Stomach smooth muscle (tissue), 2 donors: ENCODE data around the gene ZNF670.

ENCODE experiments used
- H3K27ac ChIP-seq: one replicate; pipeline ENCODE4 v1.7.0; 2013; ENCODE audit warnings: mild to moderate bottlenecking, low read length, inconsistent platforms
- H3K27me3 ChIP-seq, 2 donors: one replicate each; pipeline ENCODE4 v1.7.0; 2013; ENCODE audit warnings: low read length in 2 of 2; ENCODE audit not compliant: insufficient read depth in 2 of 2, control insufficient read depth in 1 of 2
- H3K36me3 ChIP-seq, 2 donors: one replicate each; pipeline ENCODE4 v1.7.0; 2013; ENCODE audit warnings: low read length in 2 of 2; ENCODE audit not compliant: control insufficient read depth in 2 of 2, insufficient read depth in 2 of 2
- H3K4me1 ChIP-seq: one replicate; pipeline ENCODE4 v1.7.0; 2013; ENCODE audit warnings: low read length; ENCODE audit not compliant: control insufficient read depth, insufficient read depth
- H3K4me3 ChIP-seq, 2 donors: one replicate each; pipeline ENCODE4 v1.7.0; 2013; ENCODE audit warnings: low read length in 2 of 2
- H3K9ac ChIP-seq, 2 donors: one replicate each; pipeline ENCODE4 v1.7.0; 2013; ENCODE audit warnings: low read length in 2 of 2, mild to moderate bottlenecking in 1 of 2
- H3K9me3 ChIP-seq, 2 donors: one replicate each; pipeline ENCODE4 v1.7.0; 2013; ENCODE audit warnings: low read length in 2 of 2; ENCODE audit not compliant: control insufficient read depth in 2 of 2
- donor health status: healthy.
- donor health status: Pancreatic carcinoma.

Gene ZNF670

DNA sequence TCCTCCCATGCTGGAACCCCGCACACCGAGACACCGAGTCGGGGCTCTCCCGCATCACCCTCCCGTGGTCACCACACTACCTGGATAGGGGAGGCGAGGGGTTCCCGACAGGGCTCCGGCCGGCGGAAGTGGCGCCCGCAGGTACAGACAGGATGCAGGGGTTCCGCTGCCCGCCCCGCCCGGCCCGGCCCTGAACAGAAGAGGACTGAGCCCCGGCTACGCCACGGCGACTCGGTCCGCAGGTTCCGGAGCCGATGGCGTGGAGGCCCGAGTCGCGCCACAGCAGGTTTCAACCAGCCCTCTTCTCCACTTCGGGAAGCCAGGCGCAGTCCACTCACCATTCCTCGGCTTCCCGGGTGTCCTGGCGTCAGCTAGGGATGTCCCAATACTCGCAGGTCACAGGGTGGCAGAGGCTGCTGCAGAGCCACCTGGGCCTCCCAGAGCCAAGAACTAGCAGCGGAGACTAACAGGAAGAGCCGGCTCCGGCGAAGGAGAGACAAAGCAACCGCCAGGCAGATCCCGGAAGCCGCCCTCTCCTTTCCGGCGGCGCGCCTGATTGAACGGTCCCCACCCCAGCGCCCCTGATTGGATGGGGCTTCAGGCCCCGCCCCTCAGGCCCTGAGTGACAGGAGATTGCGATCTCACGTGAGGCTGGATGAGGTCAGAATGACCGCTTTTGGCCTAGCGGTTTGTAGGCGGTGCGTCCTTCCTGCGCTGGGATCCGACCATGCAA lies 25.4 kb upstream of the ZNF670 start, which contains the start of gene ZNF669:
Gene ZNF669 (minus strand): TSS at position 498 of the 733 bp plus-strand sequence. CDS start 157 bp downstream, at position 341.
- peaks cover 12 to 17% of the 10 kb centered on the region in 2 donors for H3K36me3 ChIP-seq
- H3K9me3 ChIP-seq, result no peaks in the 10 kb centered on the region
- peak within 1 kb of the TSS; percentile 88 to 91 for H3K9ac ChIP-seq
- H3K4me3 ChIP-seq, result peak within 1 kb of the TSS; percentile 91 to 98
- peak within 1 kb of the TSS; percentile 53 for H3K27ac ChIP-seq
- H3K4me1 ChIP-seq, result peaks cover 11% of the 10 kb centered on the region
- no peaks in the 10 kb centered on the region for H3K27me3 ChIP-seq

DNA sequence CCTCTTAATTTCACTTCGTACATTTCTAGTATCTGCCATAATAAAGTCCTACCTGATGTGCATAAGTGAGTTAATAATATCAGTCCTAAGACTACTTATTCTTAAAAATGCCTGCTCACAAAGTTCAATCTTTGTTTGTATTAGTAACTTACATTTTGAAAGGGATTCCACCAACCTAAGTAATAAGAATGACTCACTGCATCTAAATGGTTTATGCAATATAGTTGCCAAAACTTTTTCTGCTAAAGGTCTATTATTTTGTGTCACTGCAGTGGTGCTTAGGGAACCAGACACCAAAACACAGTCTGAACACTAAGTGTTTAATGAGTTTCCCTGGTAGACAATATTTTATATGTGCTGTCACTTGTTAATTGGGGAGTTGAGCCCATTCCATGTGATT lies 23.8 kb upstream of the ZNF670 start:
- peaks cover 17 to 19% of the 10 kb centered on the region in 2 donors for H3K36me3 ChIP-seq
- H3K4me3 ChIP-seq, result no peak overlapping the region
- peaks cover 11% of the 10 kb centered on the region for H3K4me1 ChIP-seq
- no peaks in the 10 kb centered on the region for H3K27me3 ChIP-seq
- no peak overlapping the region for H3K9ac ChIP-seq
- H3K9me3 ChIP-seq, result peaks cover 0 to 4% of the 10 kb centered on the region in 2 donors
- H3K27ac ChIP-seq, result no peak overlapping the region

DNA sequence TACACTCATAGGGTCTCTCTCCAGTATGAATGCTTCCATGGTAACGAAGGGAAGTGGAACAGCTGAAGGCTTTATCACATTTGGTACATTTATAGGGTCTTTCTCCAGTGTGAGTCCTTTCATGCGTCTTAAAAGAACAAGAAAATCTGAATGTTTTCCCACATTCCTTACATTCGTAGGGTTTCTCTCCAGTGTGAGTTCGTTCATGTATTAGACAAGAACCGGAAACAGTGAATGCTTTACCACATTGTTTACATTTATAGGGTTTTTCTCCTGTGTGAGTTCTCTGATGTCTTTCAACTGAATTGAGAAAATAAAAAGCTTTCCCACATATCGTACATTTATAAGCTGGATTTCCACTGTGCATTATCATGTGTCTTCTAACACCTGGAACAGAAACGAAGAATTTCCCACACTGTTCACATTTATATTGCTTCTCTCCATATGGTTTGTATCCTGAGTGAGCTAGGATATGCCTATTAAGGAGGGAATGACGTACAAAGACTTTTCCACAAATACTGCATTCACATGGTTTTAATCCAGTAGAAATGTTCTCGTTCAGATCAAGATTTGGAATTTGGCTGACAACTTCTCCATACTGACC lies 22.2 kb upstream of the ZNF670 start:
- peaks cover 0 to 6% of the 10 kb centered on the region in 2 donors for H3K9me3 ChIP-seq
- no peak overlapping the region for H3K9ac ChIP-seq
- no peak overlapping the region for H3K4me3 ChIP-seq
- H3K36me3 ChIP-seq, result peaks cover 26% of the 10 kb centered on the region in 2 donors
- peaks cover 11% of the 10 kb centered on the region for H3K4me1 ChIP-seq
- no peaks in the 10 kb centered on the region for H3K27me3 ChIP-seq
- no peak overlapping the region for H3K27ac ChIP-seq

DNA sequence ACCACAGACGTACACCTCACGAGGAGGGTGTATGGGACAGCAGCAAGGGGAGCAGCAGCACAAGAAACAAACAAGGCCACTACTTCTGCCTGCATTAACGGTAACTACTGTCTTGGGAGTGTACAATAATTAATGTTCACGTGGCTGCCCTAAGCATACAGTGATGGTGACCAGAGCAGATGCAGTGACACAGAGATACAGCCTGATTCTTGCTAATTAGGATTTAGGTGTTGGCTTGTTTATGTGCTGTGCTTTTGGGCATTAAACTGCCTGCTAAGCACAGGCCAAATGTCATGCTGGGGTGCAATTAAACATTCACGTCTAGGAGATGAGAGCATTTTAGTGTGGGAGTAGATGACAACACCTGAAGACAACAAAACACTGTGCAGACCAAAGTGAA lies 18.3 kb upstream of the ZNF670 start:
- H3K4me1 ChIP-seq, result no peaks in the 10 kb centered on the region
- no peaks in the 10 kb centered on the region for H3K27me3 ChIP-seq
- peaks cover 0 to 6% of the 10 kb centered on the region in 2 donors for H3K9me3 ChIP-seq
- no peak overlapping the region for H3K9ac ChIP-seq
- no peak overlapping the region for H3K27ac ChIP-seq
- H3K4me3 ChIP-seq, result no peak overlapping the region
- H3K36me3 ChIP-seq, result peaks cover 26% of the 10 kb centered on the region in 2 donors

DNA sequence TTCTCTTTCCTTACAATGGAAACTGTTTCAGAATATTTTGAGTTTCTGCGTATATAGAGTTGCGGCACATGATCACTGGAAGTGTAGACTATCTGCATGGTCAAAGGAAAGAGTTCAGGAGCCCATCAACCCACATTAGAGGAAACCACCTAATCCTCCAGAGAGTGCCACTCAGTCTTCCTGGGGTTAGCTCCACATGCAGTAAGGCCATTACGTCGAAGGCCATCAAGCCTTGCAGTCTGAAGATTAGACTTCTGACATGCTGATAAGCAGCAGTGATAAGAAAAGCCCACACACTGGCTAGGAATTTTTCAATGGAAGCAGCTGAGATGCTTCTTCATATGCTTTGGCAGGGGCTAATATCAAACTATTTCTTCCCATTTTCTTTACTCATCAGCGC lies 17.9 kb upstream of the ZNF670 start:
- Histone ChIP-seq H3K4me1 (no peaks in the 10 kb centered on the region), H3K27me3 (no peaks in the 10 kb centered on the region), H3K9me3 (peaks cover 0 to 6% of the 10 kb centered on the region in 2 donors), H3K27ac (no peak overlapping the region), H3K36me3 (peaks cover 23 to 26% of the 10 kb centered on the region in 2 donors), H3K4me3 (no peak overlapping the region), H3K9ac (no peak overlapping the region)

DNA sequence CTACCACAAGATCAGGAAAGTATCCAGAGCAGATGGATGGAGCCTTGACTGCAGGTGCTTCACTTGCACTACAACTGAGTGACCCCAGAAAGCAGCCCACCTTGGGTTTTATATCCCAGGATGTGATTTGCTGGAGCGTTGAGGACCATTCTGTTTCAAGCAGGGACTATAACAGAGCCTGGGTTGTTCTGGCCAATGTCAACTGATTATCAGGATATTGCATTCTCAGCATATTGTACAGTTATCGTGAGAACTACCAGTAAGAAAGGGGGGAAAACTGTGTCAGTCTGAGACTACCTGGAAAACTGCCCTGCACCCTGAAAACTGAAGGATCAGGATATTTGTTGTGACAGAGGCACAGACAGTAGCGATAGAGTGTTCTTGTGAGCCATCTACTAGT lies 17.5 kb upstream of the ZNF670 start:
- Histone ChIP-seq H3K27ac (no peak overlapping the region), H3K4me3 (no peak overlapping the region), H3K36me3 (peaks cover 21 to 23% of the 10 kb centered on the region in 2 donors), H3K9ac (no peak overlapping the region), H3K9me3 (peaks cover 0 to 6% of the 10 kb centered on the region in 2 donors), H3K4me1 (no peaks in the 10 kb centered on the region), H3K27me3 (no peaks in the 10 kb centered on the region)

DNA sequence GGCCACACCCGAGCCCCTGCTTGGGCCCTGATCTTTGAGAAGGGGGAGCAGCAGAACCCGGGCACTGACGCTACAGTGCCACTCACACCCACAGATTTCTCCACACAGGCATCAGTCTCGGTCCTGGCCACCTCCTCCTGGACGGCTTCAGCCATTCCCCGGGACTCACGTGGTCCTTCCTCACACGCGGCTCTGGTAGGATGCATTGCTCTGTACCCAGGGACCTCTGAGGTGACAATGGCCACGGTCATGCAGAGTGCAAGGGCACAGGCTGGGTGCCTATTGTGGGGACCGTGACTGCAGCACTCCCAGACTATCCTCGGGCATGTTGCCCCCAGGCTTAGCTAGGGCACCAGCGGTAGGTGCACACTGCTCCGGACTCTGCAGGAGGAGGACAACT lies 11.8 kb upstream of the ZNF670 start:
- no peaks in the 10 kb centered on the region for H3K36me3 ChIP-seq
- no peak overlapping the region for H3K9ac ChIP-seq
- H3K27me3 ChIP-seq, result no peaks in the 10 kb centered on the region
- H3K4me1 ChIP-seq, result no peaks in the 10 kb centered on the region
- H3K9me3 ChIP-seq, result no peaks in the 10 kb centered on the region
- no peak overlapping the region for H3K27ac ChIP-seq
- no peak overlapping the region for H3K4me3 ChIP-seq

DNA sequence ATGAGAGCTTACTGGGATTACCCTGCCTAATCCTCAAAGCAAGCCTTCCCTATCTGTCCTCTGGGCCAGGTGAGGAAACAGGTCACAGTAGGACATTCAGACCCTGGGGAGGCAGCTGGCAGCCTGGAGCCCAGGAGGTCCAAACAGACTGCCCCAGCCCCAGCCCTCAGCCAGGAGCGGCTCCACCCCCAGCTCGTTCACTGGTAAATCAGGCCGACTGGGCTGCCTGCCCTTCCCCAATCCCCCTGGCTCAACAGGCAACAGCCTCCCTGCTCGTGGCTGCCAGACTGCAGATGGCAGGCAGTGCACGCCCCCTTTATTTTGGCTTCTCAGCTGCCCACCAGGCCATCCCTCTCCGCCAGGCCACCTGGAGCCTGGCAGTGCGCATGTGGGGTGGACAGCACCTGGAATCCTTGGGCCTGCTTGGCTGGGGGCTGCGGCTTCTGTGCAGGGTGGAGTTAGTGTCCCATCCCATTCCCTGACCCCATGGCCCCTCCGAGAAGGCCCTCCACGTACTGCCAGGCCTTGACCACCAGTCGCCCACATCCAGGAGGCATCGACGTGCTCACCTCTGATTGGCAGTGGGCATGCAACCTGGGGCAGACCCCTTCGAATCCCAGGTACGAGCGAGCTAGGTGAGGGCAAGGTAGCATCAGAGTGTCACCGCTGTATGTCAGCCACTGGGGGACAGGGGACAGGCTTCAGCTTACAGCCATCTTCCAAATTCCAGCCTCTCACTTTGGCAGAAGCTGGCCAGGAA lies 11.2 kb upstream of the ZNF670 start:
- H3K36me3 ChIP-seq, result no peaks in the 10 kb centered on the region
- H3K4me1 ChIP-seq, result no peaks in the 10 kb centered on the region
- no peak overlapping the region for H3K27ac ChIP-seq
- H3K27me3 ChIP-seq, result no peaks in the 10 kb centered on the region
- no peak overlapping the region for H3K9ac ChIP-seq
- H3K9me3 ChIP-seq, result no peaks in the 10 kb centered on the region
- H3K4me3 ChIP-seq, result no peak overlapping the region

DNA sequence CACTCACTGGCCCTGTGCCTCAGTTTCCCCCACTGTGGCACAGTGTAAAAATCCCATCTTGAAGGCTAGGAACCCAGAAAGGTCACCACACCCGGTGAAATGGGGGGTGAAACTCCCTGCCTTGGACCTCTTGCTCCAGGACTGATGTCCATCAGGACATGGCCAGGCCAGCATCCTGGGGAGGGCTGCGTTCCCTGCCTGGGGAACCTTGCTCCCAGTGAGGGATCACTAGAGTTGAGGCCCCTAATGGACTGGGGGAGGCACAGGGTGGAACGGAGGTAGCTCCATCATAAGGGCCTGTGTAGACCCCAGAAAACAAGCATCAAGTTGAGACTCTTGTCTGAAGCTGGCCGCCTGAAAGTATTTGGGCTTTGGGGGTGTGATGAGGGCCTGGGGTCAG lies 10.4 kb upstream of the ZNF670 start:
- Histone ChIP-seq H3K27ac (no peak overlapping the region), H3K27me3 (no peaks in the 10 kb centered on the region), H3K4me3 (no peak overlapping the region), H3K9me3 (no peaks in the 10 kb centered on the region), H3K9ac (no peak overlapping the region), H3K36me3 (no peaks in the 10 kb centered on the region), H3K4me1 (no peaks in the 10 kb centered on the region)

DNA sequence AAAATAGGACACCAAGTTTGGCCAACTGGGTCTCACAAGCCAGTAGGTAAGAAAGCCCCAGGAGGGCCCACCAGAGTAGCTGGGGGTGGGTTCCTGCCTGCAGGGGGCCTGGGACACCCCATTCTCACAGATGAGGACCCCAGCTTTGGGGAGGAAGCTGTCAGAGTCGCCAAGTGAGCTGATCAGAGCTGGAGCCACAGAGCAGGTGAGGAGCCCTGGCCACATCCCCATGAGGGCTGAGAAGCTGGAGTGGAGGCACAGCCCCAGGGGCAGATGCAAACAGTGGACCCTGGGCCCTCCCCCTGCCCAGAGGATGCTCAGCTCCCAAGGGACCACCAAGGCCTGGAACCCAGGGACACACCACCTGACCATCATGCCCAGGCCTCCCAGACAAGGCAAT lies 8.6 kb upstream of the ZNF670 start:
- no peaks in the 10 kb centered on the region for H3K27me3 ChIP-seq
- no peak overlapping the region for H3K4me3 ChIP-seq
- H3K9ac ChIP-seq, result no peak overlapping the region
- no peak overlapping the region for H3K27ac ChIP-seq
- no peaks in the 10 kb centered on the region for H3K36me3 ChIP-seq
- H3K4me1 ChIP-seq, result no peaks in the 10 kb centered on the region
- H3K9me3 ChIP-seq, result no peaks in the 10 kb centered on the region
